Measurements from ENCODE around the gene PIH1D2. TPM values are rescaled to one million over a fixed set of nuclear protein-coding genes. Genes with fewer than 3 reads are reported as not detected.
A peak's percentile ranks its signal among the peaks of the same experiment; 100 is the strongest.

The PIH1D2 gene
- total RNA-seq, 1 experiment from 2014 or later = 1.6 TPM

DNA sequence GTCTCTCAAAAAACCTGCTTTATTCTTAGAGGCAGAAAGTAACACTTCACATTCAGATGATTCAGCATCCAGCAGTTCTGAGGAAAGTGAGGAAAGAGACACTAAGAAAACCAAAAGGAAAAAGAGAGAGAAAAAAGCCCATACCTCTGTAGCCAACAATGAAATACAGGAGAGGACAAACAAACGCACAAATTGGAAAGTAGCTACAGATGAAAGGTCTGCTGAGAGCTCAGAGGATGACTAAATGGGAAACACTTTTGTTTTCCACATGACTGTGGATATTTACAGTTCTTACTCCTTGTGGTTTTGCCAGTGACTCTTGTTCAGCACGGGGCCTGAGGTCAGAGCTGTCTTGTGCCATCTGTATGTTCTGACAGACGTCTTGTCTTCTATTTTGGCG, 8.9 kb upstream of the PIH1D2 start:
- ChIA-PET CTCF (no interaction called here), POLR2A (no interaction called here), RAD21 (ENCODE audit: low non-redundant PET in 1 of 2, low total read pairs in 2 of 2, uncharacterized antibody in 2 of 2, unreplicated experiment in 2 of 2) (no interaction called here)
- ATAC-seq (no peak), DNase-seq (ENCODE audit: low read depth, low spot score) (no peak)
- H3K27ac ChIP-seq (ENCODE audit: low read depth, low read length) = no peak overlapping the region
- H3K27me3 ChIP-seq (ENCODE audit: insufficient read depth, low read length) = no peaks in the 10 kb centered on the region
- H2AFZ ChIP-seq (ENCODE audit: low read depth, low read length, poor library complexity, severe bottlenecking) = no peak overlapping the region
- peaks cover 40% of the 10 kb centered on the region for H3K79me2 ChIP-seq (ENCODE audit: insufficient read depth, low read length)
- peaks cover 0 to 11% of the 10 kb centered on the region in 2 experiments; a peak in 2 of 4 replicates for H3K4me1 ChIP-seq (ENCODE audit: control insufficient read depth in 1 of 2, insufficient read depth in 2 of 2, low read length in 2 of 2)
- intact Hi-C loops (cut with micrococcal nuclease) = no loop called here
- no peaks in the 10 kb centered on the region for H3K9me2 ChIP-seq (ENCODE audit: insufficient read depth)
- no peaks in the 10 kb centered on the region for H3K9me3 ChIP-seq (ENCODE audit: control insufficient read depth in 1 of 2, insufficient read depth in 1 of 2, low read depth in 1 of 2, low read length in 2 of 2)
- BruUV-seq (replicated peaks) = no TSS peak
- no peak for TF ChIP-seq ZNF274 (IDR thresholded peaks at IDR 0.05; ENCODE audit: low read depth, low read length)
- TF ChIP-seq SP1 (IDR thresholded peaks at IDR 0.05; ENCODE audit: low read depth) = no peak
- TF ChIP-seq POLR2AphosphoS5 (IDR thresholded peaks at IDR 0.05; ENCODE audit: low read depth, low read length) = peak; percentile 42; the same call in 1 of the 2 replicates
- TF ChIP-seq ZFX (IDR thresholded peaks at IDR 0.05) = no peak
- TF ChIP-seq, protein P1, sequence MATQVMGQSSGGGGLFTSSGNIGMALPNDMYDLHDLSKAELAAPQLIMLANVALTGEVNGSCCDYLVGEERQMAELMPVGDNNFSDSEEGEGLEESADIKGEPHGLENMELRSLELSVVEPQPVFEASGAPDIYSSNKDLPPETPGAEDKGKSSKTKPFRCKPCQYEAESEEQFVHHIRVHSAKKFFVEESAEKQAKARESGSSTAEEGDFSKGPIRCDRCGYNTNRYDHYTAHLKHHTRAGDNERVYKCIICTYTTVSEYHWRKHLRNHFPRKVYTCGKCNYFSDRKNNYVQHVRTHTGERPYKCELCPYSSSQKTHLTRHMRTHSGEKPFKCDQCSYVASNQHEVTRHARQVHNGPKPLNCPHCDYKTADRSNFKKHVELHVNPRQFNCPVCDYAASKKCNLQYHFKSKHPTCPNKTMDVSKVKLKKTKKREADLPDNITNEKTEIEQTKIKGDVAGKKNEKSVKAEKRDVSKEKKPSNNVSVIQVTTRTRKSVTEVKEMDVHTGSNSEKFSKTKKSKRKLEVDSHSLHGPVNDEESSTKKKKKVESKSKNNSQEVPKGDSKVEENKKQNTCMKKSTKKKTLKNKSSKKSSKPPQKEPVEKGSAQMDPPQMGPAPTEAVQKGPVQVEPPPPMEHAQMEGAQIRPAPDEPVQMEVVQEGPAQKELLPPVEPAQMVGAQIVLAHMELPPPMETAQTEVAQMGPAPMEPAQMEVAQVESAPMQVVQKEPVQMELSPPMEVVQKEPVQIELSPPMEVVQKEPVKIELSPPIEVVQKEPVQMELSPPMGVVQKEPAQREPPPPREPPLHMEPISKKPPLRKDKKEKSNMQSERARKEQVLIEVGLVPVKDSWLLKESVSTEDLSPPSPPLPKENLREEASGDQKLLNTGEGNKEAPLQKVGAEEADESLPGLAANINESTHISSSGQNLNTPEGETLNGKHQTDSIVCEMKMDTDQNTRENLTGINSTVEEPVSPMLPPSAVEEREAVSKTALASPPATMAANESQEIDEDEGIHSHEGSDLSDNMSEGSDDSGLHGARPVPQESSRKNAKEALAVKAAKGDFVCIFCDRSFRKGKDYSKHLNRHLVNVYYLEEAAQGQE (IDR thresholded peaks at IDR 0.05; ENCODE audit: low read depth) = no peak
- no peak for TF ChIP-seq SRF (IDR thresholded peaks at IDR 0.05; ENCODE audit: low read depth)
- no peak overlapping the region for H3K4me2 ChIP-seq (ENCODE audit: low read length)
- peaks cover 45 to 54% of the 10 kb centered on the region in 2 experiments for H3K36me3 ChIP-seq (ENCODE audit: control insufficient read depth in 1 of 2, insufficient read depth in 2 of 2, low read length in 2 of 2)
- H4K20me1 ChIP-seq (ENCODE audit: insufficient read depth) = no peaks in the 10 kb centered on the region
- H3K9ac ChIP-seq (ENCODE audit: low read length) = no peak overlapping the region
- H3K4me3 ChIP-seq (replicated peaks in 1 of 2; ENCODE audit: low read depth in 1 of 2, low read length in 2 of 2) = no peak overlapping the region

DNA sequence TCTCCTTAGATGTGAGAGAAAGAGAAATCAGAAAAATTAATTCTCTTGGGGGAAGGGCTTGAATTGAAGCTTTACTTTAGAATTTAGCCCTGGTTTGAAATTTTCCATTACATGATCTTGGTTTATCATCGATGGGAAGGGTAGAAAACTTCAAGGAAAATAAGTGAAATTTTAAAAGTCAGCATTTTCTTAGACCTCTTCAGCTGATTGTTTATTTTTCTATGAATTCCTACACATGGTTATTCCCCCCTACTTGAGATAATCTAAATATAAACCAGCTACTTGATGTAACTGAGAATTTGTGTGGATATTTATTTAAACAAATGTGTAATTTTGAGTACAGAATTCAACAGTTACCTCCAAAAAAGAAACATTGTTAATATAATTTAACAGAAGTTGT, 10.9 kb downstream of the PIH1D2 start:
- Histone ChIP-seq H3K4me3 (replicated peaks in 1 of 2; ENCODE audit: low read depth in 1 of 2, low read length in 2 of 2) (no peak overlapping the region), H3K79me2 (ENCODE audit: insufficient read depth, low read length) (no peaks in the 10 kb centered on the region), H4K20me1 (ENCODE audit: insufficient read depth) (no peaks in the 10 kb centered on the region), H3K36me3 (ENCODE audit: control insufficient read depth in 1 of 2, insufficient read depth in 2 of 2, low read length in 2 of 2) (peaks cover 23 to 29% of the 10 kb centered on the region in 2 experiments), H3K9me3 (ENCODE audit: control insufficient read depth in 1 of 2, insufficient read depth in 1 of 2, low read depth in 1 of 2, low read length in 2 of 2) (no peaks in the 10 kb centered on the region), H3K9me2 (ENCODE audit: insufficient read depth) (no peaks in the 10 kb centered on the region), H2AFZ (ENCODE audit: low read depth, low read length, poor library complexity, severe bottlenecking) (no peak overlapping the region), H3K4me2 (ENCODE audit: low read length) (no peak overlapping the region), H3K27me3 (ENCODE audit: insufficient read depth, low read length) (no peaks in the 10 kb centered on the region), H3K4me1 (ENCODE audit: control insufficient read depth in 1 of 2, insufficient read depth in 2 of 2, low read length in 2 of 2) (no peaks in the 10 kb centered on the region), H3K9ac (ENCODE audit: low read length) (no peak overlapping the region), H3K27ac (ENCODE audit: low read depth, low read length) (no peak overlapping the region)
- ChIA-PET RAD21 (ENCODE audit: low non-redundant PET in 1 of 2, low total read pairs in 2 of 2, uncharacterized antibody in 2 of 2, unreplicated experiment in 2 of 2) (no interaction called here), CTCF (no interaction called here), POLR2A (no interaction called here)
- no peak for ATAC-seq
- intact Hi-C loops (cut with micrococcal nuclease) = no loop called here
- no peak for DNase-seq (ENCODE audit: low read depth, low spot score)
- TSS peak; percentile 27 for BruUV-seq (replicated peaks)
- TF ChIP-seq ELF1 (IDR thresholded peaks at IDR 0.05; ENCODE audit: borderline replicate concordance, low read depth) = no peak
- TF ChIP-seq, protein P2, sequence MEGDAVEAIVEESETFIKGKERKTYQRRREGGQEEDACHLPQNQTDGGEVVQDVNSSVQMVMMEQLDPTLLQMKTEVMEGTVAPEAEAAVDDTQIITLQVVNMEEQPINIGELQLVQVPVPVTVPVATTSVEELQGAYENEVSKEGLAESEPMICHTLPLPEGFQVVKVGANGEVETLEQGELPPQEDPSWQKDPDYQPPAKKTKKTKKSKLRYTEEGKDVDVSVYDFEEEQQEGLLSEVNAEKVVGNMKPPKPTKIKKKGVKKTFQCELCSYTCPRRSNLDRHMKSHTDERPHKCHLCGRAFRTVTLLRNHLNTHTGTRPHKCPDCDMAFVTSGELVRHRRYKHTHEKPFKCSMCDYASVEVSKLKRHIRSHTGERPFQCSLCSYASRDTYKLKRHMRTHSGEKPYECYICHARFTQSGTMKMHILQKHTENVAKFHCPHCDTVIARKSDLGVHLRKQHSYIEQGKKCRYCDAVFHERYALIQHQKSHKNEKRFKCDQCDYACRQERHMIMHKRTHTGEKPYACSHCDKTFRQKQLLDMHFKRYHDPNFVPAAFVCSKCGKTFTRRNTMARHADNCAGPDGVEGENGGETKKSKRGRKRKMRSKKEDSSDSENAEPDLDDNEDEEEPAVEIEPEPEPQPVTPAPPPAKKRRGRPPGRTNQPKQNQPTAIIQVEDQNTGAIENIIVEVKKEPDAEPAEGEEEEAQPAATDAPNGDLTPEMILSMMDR (IDR thresholded peaks at IDR 0.05 in 2 of 3, conservative IDR thresholded peaks at IDR 0.05 in 1 of 3; ENCODE audit: borderline replicate concordance in 1 of 3, insufficient read depth in 1 of 3, low read depth in 2 of 3, low read length in 2 of 3) = no peak
- no peak for TF ChIP-seq RAD21 (IDR thresholded peaks at IDR 0.05; ENCODE audit: low read depth)
- no peak for TF ChIP-seq POLR2AphosphoS5 (IDR thresholded peaks at IDR 0.05; ENCODE audit: low read depth, low read length)
- TF ChIP-seq, protein P3, sequence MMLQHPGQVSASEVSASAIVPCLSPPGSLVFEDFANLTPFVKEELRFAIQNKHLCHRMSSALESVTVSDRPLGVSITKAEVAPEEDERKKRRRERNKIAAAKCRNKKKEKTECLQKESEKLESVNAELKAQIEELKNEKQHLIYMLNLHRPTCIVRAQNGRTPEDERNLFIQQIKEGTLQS (IDR thresholded peaks at IDR 0.05) = no peak
- no peak for TF ChIP-seq JUND (IDR thresholded peaks at IDR 0.05)
- no peak for TF ChIP-seq TCF7L2 (IDR thresholded peaks at IDR 0.05; ENCODE audit: borderline replicate concordance, extremely low read depth, insufficient read depth, insufficient read length)
- TF ChIP-seq SP1 (IDR thresholded peaks at IDR 0.05; ENCODE audit: low read depth) = no peak
